Esophagus muscularis mucosa (tissue), 4 donors: ENCODE results near the gene IGIP. TPM values are rescaled to one million over a fixed set of nuclear protein-coding genes. Genes with fewer than 3 reads are reported as not detected.

Experiments
- DNase-seq: peaks from one replicate; pipeline ENCODE4 v3.0.0-alpha.2; 2017; ENCODE audit errors: extremely low spot score
- H3K27ac ChIP-seq, 4 donors: fragments of 200-600 bp; sonication (generic); replicated peaks in 1 of 4; 1 replicate in 3 of 4; 2 replicates in 1 of 4; pipeline ENCODE4 v1.5.1; 2016 to 2019; ENCODE audit warnings: mild to moderate bottlenecking in 1 of 4
- H3K27me3 ChIP-seq, 4 donors: fragments of 200-600 bp; sonication (generic); one replicate each; pipeline versions ENCODE4 v1.5.1 to v1.6.0; 2016 to 2019
- H3K36me3 ChIP-seq, 4 donors: fragments of 200-600 bp; sonication (generic); one replicate each; pipeline ENCODE4 v1.5.1; 2016 to 2019
- H3K4me1 ChIP-seq, 4 donors: fragments of 200-600 bp; sonication (generic); one replicate each; pipeline ENCODE4 v1.5.1; 2016 to 2019
- H3K4me3 ChIP-seq, 4 donors: fragments of 200-600 bp; sonication (generic); 1 replicate in 2 of 4; 2 replicates in 2 of 4; pipeline ENCODE4 v1.5.1; 2016 to 2019; ENCODE audit warnings: mild to moderate bottlenecking in 4 of 4, moderate library complexity in 1 of 4
- H3K9me3 ChIP-seq, 4 donors: fragments of 200-600 bp; sonication (generic); 1 replicate in 3 of 4; 2 replicates in 1 of 4; pipeline ENCODE4 v1.5.1; 2016 to 2019
- EP300 ChIP-seq: sonication (generic); formaldehyde crosslinking; IDR thresholded peaks from one replicate; pipeline ENCODE4 v1.6.1; 2017; ENCODE audit warnings: antibody characterized with exemption
- POLR2A ChIP-seq: fragments of 450-650 bp; IDR thresholded peaks from one replicate; pipeline ENCODE4 v1.6.1; 2017; ENCODE audit warnings: antibody characterized with exemption, moderate library complexity, mild to moderate bottlenecking, low read depth
- POLR2AphosphoS5 ChIP-seq, 2 donors: sonication (generic); formaldehyde crosslinking; IDR thresholded peaks; one replicate each; pipeline ENCODE4 v1.6.1; 2017; ENCODE audit warnings: antibody characterized with exemption in 2 of 2
- WGBS: methylation state at CpG from one replicate; pipeline ENCODE4 v1.1.5; 2018; 5-methylcytosine and 5-hydroxymethylcytosine counted together
- intact Hi-C: fragments of 100-400 bp; cut with DNase I; formaldehyde crosslinking; loops from one replicate; pipeline ENCODE4 v1.15.1; 2023
- total RNA-seq, 4 donors: library from RNA; depleted of rRNA; stranded (reverse); fragments of >200 nt; gene quantifications; one replicate each; pipeline versions ENCODE4 v1.1.0 to v1.2.1, GENCODE V29; 2016
- TF ChIP-seq, protein P1 (sequence below), 3 experiments: fragments of 200-600 bp in 2 of 3; fragments of 450-650 bp in 1 of 3; sonication (generic) in 2 of 3; IDR thresholded peaks; one replicate each; pipeline ENCODE4 v1.5.1; 2017 to 2019; ENCODE audit warnings: antibody characterized with exemption in 3 of 3, mild to moderate bottlenecking in 2 of 3, moderate library complexity in 1 of 3

The IGIP gene
- total RNA-seq, 4 donors from 2014 or later: 17.6 to 31.9 (median 27.3) TPM

DNA sequence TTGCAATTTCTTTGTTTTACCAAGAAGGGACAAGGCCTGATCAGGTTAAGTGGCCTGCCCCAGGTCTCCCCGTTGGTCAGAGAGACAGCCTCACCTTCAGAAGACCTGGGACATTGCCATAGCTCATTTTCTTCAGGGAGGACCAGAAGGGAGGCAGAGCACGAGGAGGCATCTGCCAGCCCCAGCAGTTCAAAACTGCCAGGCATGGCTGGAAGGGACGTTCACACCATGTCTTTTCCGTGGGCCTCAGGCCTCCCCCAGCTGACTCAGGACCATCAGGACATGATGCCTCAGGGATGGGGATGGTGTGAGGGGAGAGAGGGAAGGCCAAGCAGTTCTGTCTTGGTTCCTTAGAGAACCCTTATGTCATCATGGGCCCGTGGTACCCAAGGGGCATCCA lies 16.5 kb downstream of the IGIP start:
- no peaks in the 10 kb centered on the region for H3K36me3 ChIP-seq
- intact Hi-C loops: no loop called here
- TF ChIP-seq POLR2A: no peak
- no peak for TF ChIP-seq EP300
- TF ChIP-seq, protein P1, sequence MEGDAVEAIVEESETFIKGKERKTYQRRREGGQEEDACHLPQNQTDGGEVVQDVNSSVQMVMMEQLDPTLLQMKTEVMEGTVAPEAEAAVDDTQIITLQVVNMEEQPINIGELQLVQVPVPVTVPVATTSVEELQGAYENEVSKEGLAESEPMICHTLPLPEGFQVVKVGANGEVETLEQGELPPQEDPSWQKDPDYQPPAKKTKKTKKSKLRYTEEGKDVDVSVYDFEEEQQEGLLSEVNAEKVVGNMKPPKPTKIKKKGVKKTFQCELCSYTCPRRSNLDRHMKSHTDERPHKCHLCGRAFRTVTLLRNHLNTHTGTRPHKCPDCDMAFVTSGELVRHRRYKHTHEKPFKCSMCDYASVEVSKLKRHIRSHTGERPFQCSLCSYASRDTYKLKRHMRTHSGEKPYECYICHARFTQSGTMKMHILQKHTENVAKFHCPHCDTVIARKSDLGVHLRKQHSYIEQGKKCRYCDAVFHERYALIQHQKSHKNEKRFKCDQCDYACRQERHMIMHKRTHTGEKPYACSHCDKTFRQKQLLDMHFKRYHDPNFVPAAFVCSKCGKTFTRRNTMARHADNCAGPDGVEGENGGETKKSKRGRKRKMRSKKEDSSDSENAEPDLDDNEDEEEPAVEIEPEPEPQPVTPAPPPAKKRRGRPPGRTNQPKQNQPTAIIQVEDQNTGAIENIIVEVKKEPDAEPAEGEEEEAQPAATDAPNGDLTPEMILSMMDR (IDR thresholded peaks at IDR 0.05): no peak
- no peak overlapping the region for H3K27ac ChIP-seq
- H3K9me3 ChIP-seq: no peaks in the 10 kb centered on the region
- no peak overlapping the region for H3K4me3 ChIP-seq
- H3K4me1 ChIP-seq: peaks cover 25 to 61% (median 43%) of the 10 kb centered on the region in 4 donors
- WGBS: 80% methylated on average over 2 of the region's 5 CpGs
- DNase-seq: peak; percentile 50
- H3K27me3 ChIP-seq: no peaks in the 10 kb centered on the region

DNA sequence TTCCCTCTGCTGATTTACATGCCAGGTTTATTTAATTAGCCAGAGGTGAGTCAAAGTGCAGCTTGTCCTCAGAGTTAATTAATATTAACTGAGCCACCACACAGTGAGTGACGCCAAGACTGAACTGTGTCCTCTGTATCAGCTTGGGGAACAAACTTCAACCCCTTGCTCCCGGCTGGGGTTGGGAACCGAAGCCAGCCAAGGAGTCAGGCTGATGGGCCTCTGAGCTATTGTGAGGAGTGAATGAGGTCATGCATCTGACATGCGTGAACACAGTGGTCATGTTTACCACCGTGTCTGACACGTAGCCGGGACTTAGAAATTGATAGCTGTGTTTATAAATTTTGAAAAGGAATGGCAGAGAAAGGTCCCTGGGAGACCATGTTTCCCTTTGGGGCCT lies 17.1 kb downstream of the IGIP start:
- WGBS: 90% methylated on average over 7 of the region's 7 CpGs
- intact Hi-C loops: no loop called here
- TF ChIP-seq EP300: no peak
- no peak for TF ChIP-seq POLR2AphosphoS5 (IDR thresholded peaks at IDR 0.05)
- TF ChIP-seq POLR2A: no peak
- TF ChIP-seq, protein P1 (IDR thresholded peaks at IDR 0.05): no peak

DNA sequence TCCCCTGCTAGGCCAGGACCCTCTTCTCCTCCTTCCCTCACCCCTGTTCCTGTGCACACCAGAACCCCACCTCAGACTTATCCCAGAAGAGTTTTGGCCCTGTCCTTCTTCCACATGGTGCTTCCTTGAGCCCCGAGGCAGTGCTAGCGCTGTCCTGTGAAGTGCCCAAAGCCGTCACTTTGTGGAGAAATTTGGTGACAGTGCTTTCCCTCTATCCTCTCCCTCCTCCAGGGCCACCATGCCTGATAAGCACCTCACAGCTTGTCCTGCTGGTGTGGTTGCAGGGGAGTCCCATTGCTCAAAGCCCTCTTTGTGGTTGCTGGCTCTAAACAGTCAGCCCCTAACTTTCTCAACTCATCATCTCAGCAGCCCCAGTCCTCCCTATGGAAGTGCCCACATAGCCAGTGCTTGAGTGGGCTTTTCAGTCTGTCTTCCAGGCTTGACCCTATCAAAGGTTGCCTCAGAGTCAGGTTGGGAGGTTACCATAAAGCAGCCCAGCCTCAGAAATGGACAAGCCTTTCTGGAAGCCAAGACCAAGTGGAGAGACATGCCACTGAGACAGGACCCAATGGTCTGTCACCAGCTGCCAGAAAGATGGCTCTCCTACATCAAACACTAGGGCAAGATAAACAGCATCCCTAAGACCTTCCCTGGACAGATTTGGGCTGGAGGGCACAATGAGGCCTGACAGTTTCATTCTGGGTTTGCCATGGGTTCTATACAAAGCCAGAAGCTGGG lies 18.0 kb downstream of the IGIP start:
- Histone ChIP-seq H3K4me1 (peaks cover 25 to 61% (median 36%) of the 10 kb centered on the region in 4 donors), H3K4me3 (no peak overlapping the region), H3K36me3 (no peaks in the 10 kb centered on the region), H3K9me3 (no peaks in the 10 kb centered on the region), H3K27me3 (no peaks in the 10 kb centered on the region), H3K27ac (no peak overlapping the region)
- TF ChIP-seq, protein P1 (IDR thresholded peaks at IDR 0.05): no peak
- no peak for TF ChIP-seq POLR2AphosphoS5 (IDR thresholded peaks at IDR 0.05)
- no peak for TF ChIP-seq EP300
- no peak for TF ChIP-seq POLR2A
- DNase-seq: peak; percentile 62
- intact Hi-C loops: no loop called here
- WGBS: 100% methylated on average over 3 of the region's 3 CpGs

More for the DNA sequence above, 17.1 kb downstream of the IGIP start:
- H3K27ac ChIP-seq: no peak overlapping the region
- no peaks in the 10 kb centered on the region for H3K9me3 ChIP-seq
- no peak overlapping the region for H3K4me3 ChIP-seq
- no peaks in the 10 kb centered on the region for H3K36me3 ChIP-seq
- peaks cover 25 to 61% (median 37%) of the 10 kb centered on the region in 4 donors for H3K4me1 ChIP-seq
- peak; percentile 53 for DNase-seq
- H3K27me3 ChIP-seq: no peaks in the 10 kb centered on the region

DNA sequence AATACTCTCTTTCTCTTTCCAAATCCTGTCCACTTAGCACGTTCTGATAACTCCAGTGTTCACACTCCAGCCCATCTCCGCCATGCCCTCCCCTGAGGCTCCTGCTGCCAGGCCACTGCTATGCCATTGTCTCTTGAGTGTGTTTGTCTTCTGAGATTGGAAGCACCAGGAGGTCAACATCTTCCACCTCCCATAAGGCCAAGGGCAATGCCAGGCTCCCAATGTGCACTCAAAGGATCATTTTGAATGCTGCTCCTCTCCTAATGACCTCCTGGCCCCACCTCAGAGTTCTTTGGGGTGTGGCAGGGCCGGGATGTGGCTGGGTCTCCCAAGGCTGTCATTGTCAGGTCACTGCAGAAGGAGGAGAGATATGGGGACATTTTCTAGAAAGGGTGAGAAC lies 19.5 kb downstream of the IGIP start:
- Histone ChIP-seq H3K9me3 (no peaks in the 10 kb centered on the region), H3K4me3 (peak overlapping the region; percentile 48 to 58 (median 56)), H3K27ac (peak overlapping the region in 2 of 4 donors; percentile 13 to 53), H3K27me3 (no peaks in the 10 kb centered on the region), H3K4me1 (peaks cover 23 to 60% (median 35%) of the 10 kb centered on the region in 4 donors), H3K36me3 (no peaks in the 10 kb centered on the region)
- intact Hi-C loops: loop anchor here (5.0 kb wide), 1 partner anchor 38 kb away; no protein-coding TSS in a partner anchor
- WGBS: 85% methylated on average over 3 of the region's 3 CpGs
- peak; percentile 64 for DNase-seq
- TF ChIP-seq EP300 (no peak), POLR2AphosphoS5 (IDR thresholded peaks at IDR 0.05) (no peak), POLR2A (no peak)
- TF ChIP-seq, protein P1 (IDR thresholded peaks at IDR 0.05): no peak
